HEK293T (cell line): ENCODE data around the gene CD44.

Experiments
- ARNT ChIP-seq: fragments of 450-650 bp; IDR thresholded peaks from 2 replicates; pipeline ENCODE4 v1.6.1; 2017; ENCODE audit warnings: mild to moderate bottlenecking
- BHLHE40 ChIP-seq: fragments of 450-650 bp; IDR thresholded peaks from 2 replicates; pipeline ENCODE4 v1.6.1; 2016; ENCODE audit warnings: mild to moderate bottlenecking, moderate library complexity, borderline replicate concordance
- CTBP1 ChIP-seq: fragments of 450-650 bp; IDR thresholded peaks from 2 replicates; pipeline ENCODE4 v1.6.1; 2016; ENCODE audit warnings: borderline replicate concordance
- ELF4 ChIP-seq: fragments of 450-650 bp; IDR thresholded peaks from 2 replicates; pipeline ENCODE4 v1.6.1; 2017; ENCODE audit warnings: antibody characterized with exemption
- HDGF ChIP-seq: fragments of 450-650 bp; IDR thresholded peaks from 2 replicates; pipeline ENCODE4 v1.6.1; 2017; ENCODE audit warnings: antibody characterized with exemption, borderline replicate concordance
- L3MBTL2 ChIP-seq: fragments of 450-650 bp; conservative IDR thresholded peaks from 2 replicates; pipeline ENCODE4 v1.6.1; 2016; ENCODE audit warnings: mild to moderate bottlenecking
- LEF1 ChIP-seq: fragments of 450-650 bp; IDR thresholded peaks from 2 replicates; pipeline ENCODE4 v1.6.1; 2017; ENCODE audit warnings: mild to moderate bottlenecking, borderline replicate concordance
- PKNOX1 ChIP-seq: fragments of 450-650 bp; IDR thresholded peaks from 2 replicates; pipeline ENCODE4 v1.6.1; 2016
- SP1 ChIP-seq: fragments of 450-650 bp; IDR thresholded peaks from 2 replicates; pipeline ENCODE4 v1.6.1; 2017
- SUZ12 ChIP-seq: fragments of 450-650 bp; IDR thresholded peaks from 2 replicates; pipeline ENCODE4 v1.6.1; 2016; ENCODE audit warnings: mild to moderate bottlenecking
- TARDBP ChIP-seq: fragments of 450-650 bp; IDR thresholded peaks from 2 replicates; pipeline ENCODE4 v1.6.1; 2016
- ZNF384 ChIP-seq: fragments of 450-650 bp; IDR thresholded peaks from 2 replicates; pipeline ENCODE4 v1.6.1; 2016

- TF ChIP-seq SUZ12, result no peak
- no peak for TF ChIP-seq L3MBTL2
- no peak for TF ChIP-seq HDGF
- no peak for TF ChIP-seq LEF1
- TF ChIP-seq TARDBP, result no peak
- TF ChIP-seq ELF4, result no peak
- TF ChIP-seq SP1, result no peak
- TF ChIP-seq BHLHE40, result no peak
- TF ChIP-seq PKNOX1, result no peak
- TF ChIP-seq ZNF384, result no peak
- TF ChIP-seq ARNT, result no peak
- TF ChIP-seq CTBP1, result no peak
These were observed 11.5 kb downstream of the CD44 start for GRCh38 chr11:35150454-35150853.
